Stimulated activated CD4-positive, alpha-beta T cell treated with anti-CD3 and anti-CD28 coated beads, Interleukin-15, amount 100 ng/mL, for 48 hours (primary cell): ENCODE results near the gene NCKAP5L.
"Not testable (repeated sequence)": the region's sequence is repeated elsewhere in the genome, so short reads cannot be mapped to it uniquely, and the experiment has no call there.

Experiments used
- DNase-seq, 2 donors: peaks; one replicate each; pipeline ENCODE4 v3.0.0-alpha.2; 2020; ENCODE audit warnings: low read depth in 2 of 2

NCKAP5L gene

GRCh38 chr12:49779581-49779980, 48.6 kb downstream of the NCKAP5L start:
- no peak for DNase-seq

GRCh38 chr12:49777800-49778748, 50.1 kb downstream of the NCKAP5L start:
- peak; percentile 35 to 61 for DNase-seq

- DNase-seq: no peak
Measured at GRCh38 chr12:49777341-49777740, 50.9 kb downstream of the NCKAP5L start.

- no peak for DNase-seq
Measured at GRCh38 chr12:49776858-49777257, 51.4 kb downstream of the NCKAP5L start.

GRCh38 chr12:49776413-49776812, 51.8 kb downstream of the NCKAP5L start:
- peak; percentile 40 to 48 for DNase-seq

- DNase-seq: not testable (repeated sequence)
Measured at GRCh38 chr12:49773102-49773501, 55.1 kb downstream of the NCKAP5L start.

GRCh38 chr12:49767333-49767732, 60.9 kb downstream of the NCKAP5L start:
- no peak for DNase-seq

- no peak for DNase-seq
Measured at GRCh38 chr12:49766115-49766455, 62.1 kb downstream of the NCKAP5L start.

GRCh38 chr12:49764126-49764525, 64.1 kb downstream of the NCKAP5L start:
- no peak for DNase-seq

- peak; percentile 67 to 72 for DNase-seq
Measured at GRCh38 chr12:49763006-49763591, 65.1 kb downstream of the NCKAP5L start.

- no peak for DNase-seq
Measured at GRCh38 chr12:49762468-49762847, 65.8 kb downstream of the NCKAP5L start.

GRCh38 chr12:49761677-49762467, 66.3 kb downstream of the NCKAP5L start:
- DNase-seq: no peak

- no peak for DNase-seq
Measured at GRCh38 chr12:49750996-49751393, 77.2 kb downstream of the NCKAP5L start.

- DNase-seq: peak; percentile 57 to 61
Measured at GRCh38 chr12:49750027-49750995, 77.9 kb downstream of the NCKAP5L start.

GRCh38 chr12:49748800-49749199, 79.4 kb downstream of the NCKAP5L start:
- no peak for DNase-seq

GRCh38 chr12:49748306-49748705, 79.9 kb downstream of the NCKAP5L start:
- no peak for DNase-seq

- no peak for DNase-seq
Measured at GRCh38 chr12:49744363-49744885, 83.8 kb downstream of the NCKAP5L start.

GRCh38 chr12:49741882-49742620, 86.2 kb downstream of the NCKAP5L start:
- peak; percentile 84 to 85 for DNase-seq
